Subcutaneous adipose tissue (tissue), 4 donors: ENCODE measurements around the gene NKAIN2. TPM values are rescaled to one million over a fixed set of nuclear protein-coding genes. Genes with fewer than 3 reads are reported as not detected.

ENCODE experiments used
- total RNA-seq, 4 donors: library from RNA; depleted of rRNA; stranded (reverse); fragments of >200 nt; gene quantifications; one replicate each; pipeline ENCODE4 v1.1.0, GENCODE V29; 2016
- TF ChIP-seq, protein P1 (sequence below): fragments of 450-650 bp; IDR thresholded peaks from one replicate; pipeline ENCODE4 v1.5.1; 2016; ENCODE audit warnings: low read depth, mild to moderate bottlenecking, control low read depth, antibody characterized with exemption, moderate library complexity

NKAIN2 gene
- total RNA-seq, 4 donors from 2014 or later, result not detected

DNA sequence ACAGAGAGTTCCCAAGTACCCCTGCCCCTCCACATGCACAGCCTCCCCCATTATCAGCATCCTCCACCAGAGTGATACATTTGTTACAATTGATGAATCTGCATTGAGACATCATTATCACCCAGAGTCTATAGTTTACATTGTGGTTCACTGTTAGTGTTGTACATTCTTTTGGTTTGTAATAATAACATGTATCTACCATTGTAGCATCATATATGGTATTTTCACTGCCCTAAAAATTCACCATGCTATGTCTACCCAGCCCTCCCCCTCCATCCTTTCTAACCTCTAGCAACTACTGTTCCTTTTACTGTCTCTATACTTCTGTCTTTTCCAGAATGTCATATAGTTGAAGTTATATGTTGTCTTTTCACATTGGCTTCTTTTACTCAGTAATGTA, 884.7 kb downstream of the NKAIN2 start:
- TF ChIP-seq, protein P1, sequence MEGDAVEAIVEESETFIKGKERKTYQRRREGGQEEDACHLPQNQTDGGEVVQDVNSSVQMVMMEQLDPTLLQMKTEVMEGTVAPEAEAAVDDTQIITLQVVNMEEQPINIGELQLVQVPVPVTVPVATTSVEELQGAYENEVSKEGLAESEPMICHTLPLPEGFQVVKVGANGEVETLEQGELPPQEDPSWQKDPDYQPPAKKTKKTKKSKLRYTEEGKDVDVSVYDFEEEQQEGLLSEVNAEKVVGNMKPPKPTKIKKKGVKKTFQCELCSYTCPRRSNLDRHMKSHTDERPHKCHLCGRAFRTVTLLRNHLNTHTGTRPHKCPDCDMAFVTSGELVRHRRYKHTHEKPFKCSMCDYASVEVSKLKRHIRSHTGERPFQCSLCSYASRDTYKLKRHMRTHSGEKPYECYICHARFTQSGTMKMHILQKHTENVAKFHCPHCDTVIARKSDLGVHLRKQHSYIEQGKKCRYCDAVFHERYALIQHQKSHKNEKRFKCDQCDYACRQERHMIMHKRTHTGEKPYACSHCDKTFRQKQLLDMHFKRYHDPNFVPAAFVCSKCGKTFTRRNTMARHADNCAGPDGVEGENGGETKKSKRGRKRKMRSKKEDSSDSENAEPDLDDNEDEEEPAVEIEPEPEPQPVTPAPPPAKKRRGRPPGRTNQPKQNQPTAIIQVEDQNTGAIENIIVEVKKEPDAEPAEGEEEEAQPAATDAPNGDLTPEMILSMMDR, result no peak

DNA sequence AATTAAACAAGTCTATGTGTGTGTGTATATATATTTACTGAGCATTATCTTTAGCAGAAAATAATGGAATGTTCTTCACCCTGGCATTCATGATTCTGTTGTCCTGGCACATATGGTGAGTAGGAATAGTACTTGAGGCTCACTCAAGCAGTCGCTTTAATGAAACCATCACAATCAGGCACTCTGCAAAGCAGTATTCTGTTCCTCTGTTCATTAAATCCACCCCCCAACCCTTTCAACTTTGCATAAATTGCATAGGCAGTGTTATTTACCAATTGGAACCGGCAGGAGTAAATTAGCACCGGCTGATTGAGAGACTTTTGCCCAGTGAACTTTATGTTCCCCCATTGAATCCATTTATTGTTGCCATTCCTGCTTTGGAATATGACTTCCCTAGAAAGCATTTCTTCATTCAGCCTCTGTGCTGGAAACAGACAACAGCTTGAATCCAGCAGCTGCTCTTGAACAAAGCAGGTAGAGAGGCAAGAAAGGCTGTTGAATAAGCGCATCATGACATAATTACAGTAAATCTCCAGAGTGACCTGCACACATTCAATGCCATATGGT, 890.6 kb downstream of the NKAIN2 start:
- TF ChIP-seq, protein P1, result no peak

DNA sequence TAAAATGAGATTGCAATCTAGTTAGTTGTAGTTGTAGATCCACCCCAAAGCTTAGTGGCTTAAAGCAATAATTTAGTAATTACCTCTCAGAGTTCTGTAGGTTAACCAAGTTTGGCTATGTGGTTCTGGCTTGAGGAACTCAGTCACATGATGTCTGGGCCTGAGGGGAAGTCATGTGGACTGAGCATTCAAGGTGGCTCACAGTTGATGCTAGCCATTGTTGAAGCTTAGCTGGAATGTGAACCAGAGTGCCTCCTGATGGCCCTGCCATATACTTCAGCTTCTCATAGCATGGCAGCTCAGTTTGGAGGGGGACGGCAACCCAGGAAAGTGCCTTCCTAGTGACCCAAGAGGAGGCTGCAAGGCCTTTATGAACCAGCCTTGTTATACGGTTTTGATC, 895.4 kb downstream of the NKAIN2 start:
- TF ChIP-seq, protein P1, result no peak

DNA sequence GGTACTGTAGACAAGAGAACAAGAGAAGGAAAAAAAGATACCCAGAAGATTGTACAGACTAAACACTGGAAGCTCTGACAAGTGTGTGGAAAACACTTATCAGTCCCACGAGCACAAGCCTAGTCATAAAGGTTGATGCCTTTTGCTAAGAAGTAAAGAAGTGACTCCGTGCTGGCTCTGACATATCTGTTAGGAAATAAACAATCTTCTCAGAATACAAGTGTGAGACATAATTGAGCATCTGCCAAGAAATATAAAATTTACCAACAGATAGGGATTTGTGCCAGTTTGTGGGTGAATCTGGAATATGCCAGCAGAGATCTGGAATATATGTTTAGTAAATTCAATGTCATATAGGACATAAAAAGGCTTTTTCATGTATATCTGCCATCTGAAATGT, 899.9 kb downstream of the NKAIN2 start:
- TF ChIP-seq, protein P1, result no peak

DNA sequence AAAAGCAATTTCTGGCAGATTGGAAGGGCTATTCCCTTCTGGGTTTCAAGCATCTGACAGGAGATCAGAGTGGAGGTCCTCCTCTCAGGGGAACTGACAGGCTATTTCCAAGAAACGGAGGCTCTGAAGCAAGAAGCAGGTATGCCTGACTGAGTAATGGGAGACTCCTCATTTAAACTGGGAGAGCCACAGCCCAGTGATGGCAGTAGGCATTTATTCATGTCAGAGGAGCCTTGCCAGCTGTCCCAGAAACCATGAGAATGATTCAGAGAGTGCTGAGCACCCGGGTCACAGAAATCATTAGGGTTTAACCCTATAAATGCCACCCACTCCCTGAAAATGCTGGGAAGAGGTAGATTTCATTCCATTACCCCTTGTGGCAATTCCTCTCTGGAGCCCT, 911.1 kb downstream of the NKAIN2 start:
- TF ChIP-seq, protein P1, result no peak

DNA sequence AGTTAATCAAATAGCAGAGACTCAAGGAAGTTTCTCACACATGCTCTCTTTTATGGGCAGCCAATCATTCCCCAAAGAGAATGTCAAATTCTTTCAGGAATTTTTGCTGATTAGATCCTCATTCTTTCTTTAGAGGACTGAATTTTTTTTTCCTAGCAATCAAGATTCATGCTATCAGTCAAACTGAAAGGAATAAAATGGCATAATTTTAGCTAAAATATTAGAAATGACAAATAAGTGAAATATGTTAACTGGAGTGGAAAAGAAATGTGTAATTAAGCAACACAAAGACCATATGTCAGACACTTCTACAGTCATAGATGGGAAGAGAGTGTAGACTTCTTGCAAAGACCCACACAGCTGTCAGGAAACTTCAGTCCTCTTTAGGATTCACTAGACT, 916.2 kb downstream of the NKAIN2 start:
- TF ChIP-seq, protein P1, result no peak

DNA sequence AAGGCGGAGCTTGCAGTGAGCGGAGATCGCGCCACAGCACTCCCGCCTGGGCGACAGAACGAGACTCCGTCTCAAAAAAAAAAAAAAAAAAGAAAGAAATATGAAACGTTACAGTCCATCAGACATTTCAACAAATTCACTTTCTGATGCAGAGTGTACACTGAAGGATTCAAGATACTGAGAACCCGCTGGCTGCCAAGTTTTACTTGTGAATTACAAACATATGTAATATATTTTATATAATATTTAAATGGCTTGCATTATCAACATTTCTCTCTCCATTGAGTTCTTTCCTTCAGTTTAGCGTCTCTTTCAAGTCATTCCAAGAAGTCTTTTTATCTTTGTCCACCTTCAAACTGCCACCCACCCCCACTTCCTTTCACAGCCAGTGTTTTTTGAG, 917.7 kb downstream of the NKAIN2 start:
- TF ChIP-seq, protein P1, result no peak
